ENCODE results near the gene MERTK.
"Not testable (repeated sequence)": the region's sequence is repeated elsewhere in the genome, so short reads cannot be mapped to it uniquely, and the experiment has no call there.

MERTK gene

GRCh38 chr2:112048887-112049286, 150.5 kb downstream of the MERTK start:
- DNase-seq: peak; percentile 14

GRCh38 chr2:112050316-112050715, 151.9 kb downstream of the MERTK start:
- DNase-seq: no peak

- peak; percentile 85 for DNase-seq
These were observed 155.8 kb downstream of the MERTK start for GRCh38 chr2:112053917-112054846.

GRCh38 chr2:112054847-112055729, 156.7 kb downstream of the MERTK start, which contains the start of gene TMEM87B:
Gene TMEM87B (plus strand): TSS chr2:112055269. CDS start chr2:112055592, 323 bp downstream.
- DNase-seq: peak; percentile 96

- DNase-seq: peak; percentile 3
These were observed 157.6 kb downstream of the MERTK start for GRCh38 chr2:112055730-112056625.

GRCh38 chr2:112056626-112056987, 158.2 kb downstream of the MERTK start:
- no peak for DNase-seq

- DNase-seq: no peak
These were observed 161.3 kb downstream of the MERTK start for GRCh38 chr2:112059671-112060070.

- no peak for DNase-seq
These were observed 162.9 kb downstream of the MERTK start for GRCh38 chr2:112061299-112061698.

- no peak for DNase-seq
These were observed 163.4 kb downstream of the MERTK start for GRCh38 chr2:112061840-112062239.

GRCh38 chr2:112062894-112063293, 164.5 kb downstream of the MERTK start:
- no peak for DNase-seq

GRCh38 chr2:112065486-112065885, 167.1 kb downstream of the MERTK start:
- DNase-seq: no peak

- no peak for DNase-seq
These were observed 167.6 kb downstream of the MERTK start for GRCh38 chr2:112065966-112066365.

GRCh38 chr2:112069794-112070193, 171.4 kb downstream of the MERTK start:
- DNase-seq: not testable (repeated sequence)

- no peak for DNase-seq
These were observed 175.5 kb downstream of the MERTK start for GRCh38 chr2:112073875-112074274.

GRCh38 chr2:112074506-112074905, 176.1 kb downstream of the MERTK start:
- DNase-seq: no peak

GRCh38 chr2:112075490-112076260, 177.3 kb downstream of the MERTK start:
- no peak for DNase-seq

- DNase-seq: no peak
These were observed 179.4 kb downstream of the MERTK start for GRCh38 chr2:112077814-112078213.

All from NCI-H446 treated with DMSO at 0.1 percent for 48 hours (cell line).